Measurements from ENCODE around the gene SNIP1. TPM values are rescaled to one million over a fixed set of nuclear protein-coding genes. Genes with fewer than 3 reads are reported as not detected.

Gene SNIP1
- polyA plus RNA-seq, 1 donor from 2014 or later, result 9.5 TPM

DNA sequence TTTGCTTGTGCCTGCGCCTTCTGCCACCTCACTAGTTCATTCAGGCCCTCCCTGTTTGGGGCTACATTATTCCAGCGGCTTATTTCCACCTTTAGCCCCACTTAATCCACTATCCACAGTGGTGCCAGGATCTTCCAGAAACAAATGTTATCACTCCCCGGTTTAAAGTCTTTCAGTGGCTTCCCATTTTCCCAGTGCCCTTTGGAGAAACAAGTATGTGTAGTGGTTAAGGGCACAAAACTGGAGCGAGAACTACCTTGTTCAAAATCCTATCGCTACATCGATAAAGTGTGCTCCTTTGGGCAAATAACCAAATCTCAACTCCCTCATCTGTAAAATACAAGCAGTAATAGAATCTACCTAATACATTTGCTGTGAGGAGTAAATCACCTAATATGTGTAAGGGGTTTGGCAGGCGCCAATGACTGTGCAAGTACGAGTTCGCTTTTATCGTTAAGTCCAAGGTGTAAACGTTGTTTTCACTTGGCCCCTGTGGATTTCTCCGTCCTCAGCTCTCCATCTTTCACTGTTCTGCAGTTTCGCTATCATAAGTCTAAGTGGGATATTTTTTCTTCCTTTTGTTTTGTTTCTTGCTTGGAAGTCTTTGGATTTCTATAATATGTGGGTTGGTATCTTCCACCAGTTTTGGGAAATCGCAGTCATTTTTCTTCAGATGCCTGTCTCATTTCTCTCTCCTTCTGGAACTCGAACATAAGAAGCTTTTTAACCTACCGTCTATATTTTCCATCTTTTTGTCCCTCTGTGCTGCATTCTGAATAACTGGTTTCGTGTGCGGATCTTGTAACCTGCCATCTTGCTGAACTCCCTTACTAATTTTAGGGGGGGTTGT lies 38.7 kb downstream of the SNIP1 start:
- Histone ChIP-seq H3K9me3 (ENCODE audit: low read length) (no peaks in the 10 kb centered on the region), H3K4me3 (ENCODE audit: low read length) (peak overlapping the region; percentile 76), H4K20me1 (ENCODE audit: insufficient read depth) (no peaks in the 10 kb centered on the region), H3K9ac (ENCODE audit: low read length) (peak overlapping the region; percentile 89), H3K27ac (ENCODE audit: low read length) (peak overlapping the region; percentile 95), H3F3A (ENCODE audit: insufficient read depth, low read length, poor library complexity, severe bottlenecking) (peaks cover 3% of the 10 kb centered on the region), H3K27me3 (ENCODE audit: insufficient read depth, low read depth, low read length) (no peaks in the 10 kb centered on the region), H2AFZ (ENCODE audit: low read depth, low read length) (peak overlapping the region; percentile 53), H3K4me2 (ENCODE audit: low read length) (peak overlapping the region; percentile 53), H3K9me2 (ENCODE audit: insufficient read depth, low read length) (no peaks in the 10 kb centered on the region), H3K79me2 (replicated peaks; ENCODE audit: insufficient read depth, low read length) (peaks cover 30% of the 10 kb centered on the region), H3K36me3 (ENCODE audit: insufficient read depth, low read length) (no peaks in the 10 kb centered on the region)
- TF ChIP-seq SMC3 (conservative IDR thresholded peaks at IDR 0.05; ENCODE audit: poor library complexity), result no peak
- no peak for TF ChIP-seq TAF1 (IDR thresholded peaks at IDR 0.05; ENCODE audit: low read depth)
- TF ChIP-seq, protein P1, sequence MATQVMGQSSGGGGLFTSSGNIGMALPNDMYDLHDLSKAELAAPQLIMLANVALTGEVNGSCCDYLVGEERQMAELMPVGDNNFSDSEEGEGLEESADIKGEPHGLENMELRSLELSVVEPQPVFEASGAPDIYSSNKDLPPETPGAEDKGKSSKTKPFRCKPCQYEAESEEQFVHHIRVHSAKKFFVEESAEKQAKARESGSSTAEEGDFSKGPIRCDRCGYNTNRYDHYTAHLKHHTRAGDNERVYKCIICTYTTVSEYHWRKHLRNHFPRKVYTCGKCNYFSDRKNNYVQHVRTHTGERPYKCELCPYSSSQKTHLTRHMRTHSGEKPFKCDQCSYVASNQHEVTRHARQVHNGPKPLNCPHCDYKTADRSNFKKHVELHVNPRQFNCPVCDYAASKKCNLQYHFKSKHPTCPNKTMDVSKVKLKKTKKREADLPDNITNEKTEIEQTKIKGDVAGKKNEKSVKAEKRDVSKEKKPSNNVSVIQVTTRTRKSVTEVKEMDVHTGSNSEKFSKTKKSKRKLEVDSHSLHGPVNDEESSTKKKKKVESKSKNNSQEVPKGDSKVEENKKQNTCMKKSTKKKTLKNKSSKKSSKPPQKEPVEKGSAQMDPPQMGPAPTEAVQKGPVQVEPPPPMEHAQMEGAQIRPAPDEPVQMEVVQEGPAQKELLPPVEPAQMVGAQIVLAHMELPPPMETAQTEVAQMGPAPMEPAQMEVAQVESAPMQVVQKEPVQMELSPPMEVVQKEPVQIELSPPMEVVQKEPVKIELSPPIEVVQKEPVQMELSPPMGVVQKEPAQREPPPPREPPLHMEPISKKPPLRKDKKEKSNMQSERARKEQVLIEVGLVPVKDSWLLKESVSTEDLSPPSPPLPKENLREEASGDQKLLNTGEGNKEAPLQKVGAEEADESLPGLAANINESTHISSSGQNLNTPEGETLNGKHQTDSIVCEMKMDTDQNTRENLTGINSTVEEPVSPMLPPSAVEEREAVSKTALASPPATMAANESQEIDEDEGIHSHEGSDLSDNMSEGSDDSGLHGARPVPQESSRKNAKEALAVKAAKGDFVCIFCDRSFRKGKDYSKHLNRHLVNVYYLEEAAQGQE (IDR thresholded peaks at IDR 0.05; ENCODE audit: borderline replicate concordance), result no peak
- TF ChIP-seq EZH2 (IDR thresholded peaks at IDR 0.05; ENCODE audit: borderline replicate concordance, insufficient read depth, low read length, poor library complexity, severe bottlenecking), result no peak
- no peak for TF ChIP-seq MXI1 (conservative IDR thresholded peaks at IDR 0.05; ENCODE audit: poor library complexity, severe bottlenecking)
- TF ChIP-seq EP300 (conservative IDR thresholded peaks at IDR 0.05; ENCODE audit: poor library complexity, severe bottlenecking), result no peak
- TF ChIP-seq POLR2AphosphoS5 (IDR thresholded peaks at IDR 0.05), result no peak
- no peak for TF ChIP-seq RAD21 (conservative IDR thresholded peaks at IDR 0.05)
- TF ChIP-seq, protein P2, sequence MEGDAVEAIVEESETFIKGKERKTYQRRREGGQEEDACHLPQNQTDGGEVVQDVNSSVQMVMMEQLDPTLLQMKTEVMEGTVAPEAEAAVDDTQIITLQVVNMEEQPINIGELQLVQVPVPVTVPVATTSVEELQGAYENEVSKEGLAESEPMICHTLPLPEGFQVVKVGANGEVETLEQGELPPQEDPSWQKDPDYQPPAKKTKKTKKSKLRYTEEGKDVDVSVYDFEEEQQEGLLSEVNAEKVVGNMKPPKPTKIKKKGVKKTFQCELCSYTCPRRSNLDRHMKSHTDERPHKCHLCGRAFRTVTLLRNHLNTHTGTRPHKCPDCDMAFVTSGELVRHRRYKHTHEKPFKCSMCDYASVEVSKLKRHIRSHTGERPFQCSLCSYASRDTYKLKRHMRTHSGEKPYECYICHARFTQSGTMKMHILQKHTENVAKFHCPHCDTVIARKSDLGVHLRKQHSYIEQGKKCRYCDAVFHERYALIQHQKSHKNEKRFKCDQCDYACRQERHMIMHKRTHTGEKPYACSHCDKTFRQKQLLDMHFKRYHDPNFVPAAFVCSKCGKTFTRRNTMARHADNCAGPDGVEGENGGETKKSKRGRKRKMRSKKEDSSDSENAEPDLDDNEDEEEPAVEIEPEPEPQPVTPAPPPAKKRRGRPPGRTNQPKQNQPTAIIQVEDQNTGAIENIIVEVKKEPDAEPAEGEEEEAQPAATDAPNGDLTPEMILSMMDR (IDR thresholded peaks at IDR 0.05; ENCODE audit: poor library complexity, severe bottlenecking), result no peak

DNA sequence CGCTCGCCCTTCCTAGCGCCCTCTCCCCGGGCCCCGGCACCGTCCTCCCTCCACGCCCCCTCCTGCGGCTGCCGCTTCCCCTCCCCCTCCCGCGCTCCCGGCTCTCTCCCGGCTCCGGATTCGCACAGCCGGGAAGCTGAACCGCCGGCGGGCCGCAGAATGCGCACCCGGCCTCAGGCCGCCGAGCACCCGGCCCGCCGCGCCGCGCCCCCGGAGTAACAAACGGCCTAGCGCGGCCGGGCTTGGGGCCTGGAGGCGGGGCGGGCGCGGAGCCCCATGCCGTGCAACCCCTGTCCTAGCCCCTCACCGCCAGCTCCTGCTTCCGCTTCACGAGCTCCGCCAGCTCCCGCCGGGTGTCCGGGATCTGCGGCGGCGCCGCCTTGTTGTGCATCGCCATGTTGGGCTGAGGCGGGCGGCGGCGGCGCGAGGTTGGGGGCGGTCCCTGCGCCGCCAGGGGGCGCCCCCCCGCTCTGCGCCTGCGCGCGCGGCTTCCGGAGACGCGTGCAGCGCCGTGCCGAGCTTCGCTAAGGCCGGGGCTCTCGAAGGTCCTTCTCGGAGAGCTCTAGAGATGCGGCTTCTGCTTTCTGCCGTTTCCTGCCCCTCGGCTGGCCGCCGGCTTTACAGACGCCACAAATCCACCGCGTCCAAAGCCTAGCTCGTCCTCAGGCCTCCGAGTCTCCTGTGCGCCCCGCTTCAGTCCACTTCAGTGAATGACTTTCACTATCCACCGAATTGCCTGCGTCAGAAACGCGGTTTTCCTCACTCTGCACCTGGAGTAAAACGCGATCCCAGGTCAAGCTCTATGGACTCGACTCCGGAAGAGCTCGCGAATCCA lies 39.5 kb downstream of the SNIP1 start, which contains the start of gene MEAF6:
Gene MEAF6 (minus strand): TSS at position 417 of the 835 bp plus-strand sequence. CDS start 20 bp downstream, at position 397.
- Histone ChIP-seq H3K4me2 (ENCODE audit: low read length) (peak within 1 kb of the TSS; percentile 53), H3K4me3 (ENCODE audit: low read length) (peak within 1 kb of the TSS; percentile 76), H4K20me1 (ENCODE audit: insufficient read depth) (no peaks in the 10 kb centered on the region), H3K9ac (ENCODE audit: low read length) (peak within 1 kb of the TSS; percentile 89), H3K36me3 (ENCODE audit: insufficient read depth, low read length) (no peaks in the 10 kb centered on the region), H3F3A (ENCODE audit: insufficient read depth, low read length, poor library complexity, severe bottlenecking) (peaks cover 3% of the 10 kb centered on the region), H3K9me3 (ENCODE audit: low read length) (no peaks in the 10 kb centered on the region), H3K27me3 (ENCODE audit: insufficient read depth, low read depth, low read length) (no peaks in the 10 kb centered on the region), H2AFZ (ENCODE audit: low read depth, low read length) (peak within 1 kb of the TSS; percentile 62), H3K27ac (ENCODE audit: low read length) (peak within 1 kb of the TSS; percentile 95), H3K79me2 (replicated peaks; ENCODE audit: insufficient read depth, low read length) (peaks cover 30% of the 10 kb centered on the region), H3K9me2 (ENCODE audit: insufficient read depth, low read length) (no peaks in the 10 kb centered on the region)
- TF ChIP-seq MXI1 (conservative IDR thresholded peaks at IDR 0.05; ENCODE audit: poor library complexity, severe bottlenecking), result peak; percentile 90
- peak; percentile 59 for TF ChIP-seq RAD21 (conservative IDR thresholded peaks at IDR 0.05)
- TF ChIP-seq TAF1 (IDR thresholded peaks at IDR 0.05; ENCODE audit: low read depth), result no peak
- TF ChIP-seq, protein P1 (IDR thresholded peaks at IDR 0.05; ENCODE audit: borderline replicate concordance), result peak; percentile 74
- TF ChIP-seq EZH2 (IDR thresholded peaks at IDR 0.05; ENCODE audit: borderline replicate concordance, insufficient read depth, low read length, poor library complexity, severe bottlenecking), result no peak
- TF ChIP-seq, protein P2 (IDR thresholded peaks at IDR 0.05; ENCODE audit: poor library complexity, severe bottlenecking), result peak; percentile 98
- TF ChIP-seq EP300 (conservative IDR thresholded peaks at IDR 0.05; ENCODE audit: poor library complexity, severe bottlenecking), result peak; percentile 50
- peak; percentile 73 for TF ChIP-seq POLR2AphosphoS5 (IDR thresholded peaks at IDR 0.05)
- TF ChIP-seq SMC3 (conservative IDR thresholded peaks at IDR 0.05; ENCODE audit: poor library complexity), result peak; percentile 74

All from neural cell (in vitro differentiated cells).